GM10248 (cell line): ENCODE measurements around the gene IRF2BP2.

Experiments used
- CTCF ChIA-PET: fragments of 300-600 bp; sonication (Branson Sonifier 250); formaldehyde crosslinking; extraction: SDS; loops from one replicate; lab custom pipeline; 2021; ENCODE audit warnings: antibody characterized with exemption; lab: Yijun Ruan, JAX
- POLR2A ChIA-PET: fragments of 350-650 bp; sonication (Branson Sonifier 250); formaldehyde crosslinking; extraction: SDS; loops from one replicate; lab custom pipeline; 2020; ENCODE audit warnings: antibody characterized with exemption; lab: Yijun Ruan, JAX
- DNase-seq: peaks from one replicate; pipeline ENCODE4 v3.0.0; 2012; ENCODE audit errors: extremely low spot score
- TF ChIP-seq, protein P1 (sequence below): IDR thresholded peaks from 2 replicates; pipeline ENCODE4 v1.5.1; 2012; ENCODE audit warnings: mild to moderate bottlenecking, low read depth; ENCODE audit errors: extremely low read depth, missing control alignments, control extremely low read depth

IRF2BP2 gene

DNA sequence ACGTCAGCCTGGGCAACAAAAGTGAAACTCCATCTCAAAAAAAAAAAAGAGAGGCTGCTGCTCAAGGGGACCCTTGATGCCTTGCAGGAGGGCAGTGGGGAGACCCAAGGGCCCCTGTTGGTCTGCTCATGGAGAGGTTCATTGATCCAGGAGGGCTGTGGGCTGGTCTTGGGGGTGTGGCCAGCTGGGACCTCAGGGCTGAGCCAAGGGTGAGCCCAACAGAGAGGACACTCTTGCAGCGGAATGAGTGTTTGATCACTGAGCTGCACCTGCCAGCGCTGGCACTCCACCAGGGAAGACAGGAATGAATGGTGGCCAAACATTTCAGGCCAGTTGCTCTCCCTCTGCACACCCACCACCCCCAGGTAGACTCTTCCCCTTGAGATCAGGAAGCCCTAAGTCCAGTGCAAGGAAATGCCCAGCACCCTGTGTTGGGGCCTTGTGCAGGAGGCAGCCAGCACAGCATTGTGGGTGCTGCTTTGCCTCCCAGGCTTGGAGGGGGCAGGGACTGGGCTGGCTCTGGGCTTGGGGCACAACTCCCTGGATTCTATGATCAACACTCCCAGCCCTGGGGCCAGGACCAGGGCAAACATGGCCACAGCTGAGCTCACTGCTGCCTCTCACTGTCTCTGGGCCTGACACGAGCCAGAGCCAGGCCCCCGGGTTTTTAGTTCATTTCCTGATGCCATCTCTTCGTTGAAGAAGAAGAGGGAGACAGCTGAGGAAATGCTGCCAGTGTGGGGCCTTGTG is 50.7 kb downstream of the IRF2BP2 start:
- POLR2A ChIA-PET = interaction anchor here (0.7 kb wide), 1 partner anchor 72 kb away, joined by 3 read pairs; no protein-coding TSS in a partner anchor
- TF ChIP-seq, protein P1, sequence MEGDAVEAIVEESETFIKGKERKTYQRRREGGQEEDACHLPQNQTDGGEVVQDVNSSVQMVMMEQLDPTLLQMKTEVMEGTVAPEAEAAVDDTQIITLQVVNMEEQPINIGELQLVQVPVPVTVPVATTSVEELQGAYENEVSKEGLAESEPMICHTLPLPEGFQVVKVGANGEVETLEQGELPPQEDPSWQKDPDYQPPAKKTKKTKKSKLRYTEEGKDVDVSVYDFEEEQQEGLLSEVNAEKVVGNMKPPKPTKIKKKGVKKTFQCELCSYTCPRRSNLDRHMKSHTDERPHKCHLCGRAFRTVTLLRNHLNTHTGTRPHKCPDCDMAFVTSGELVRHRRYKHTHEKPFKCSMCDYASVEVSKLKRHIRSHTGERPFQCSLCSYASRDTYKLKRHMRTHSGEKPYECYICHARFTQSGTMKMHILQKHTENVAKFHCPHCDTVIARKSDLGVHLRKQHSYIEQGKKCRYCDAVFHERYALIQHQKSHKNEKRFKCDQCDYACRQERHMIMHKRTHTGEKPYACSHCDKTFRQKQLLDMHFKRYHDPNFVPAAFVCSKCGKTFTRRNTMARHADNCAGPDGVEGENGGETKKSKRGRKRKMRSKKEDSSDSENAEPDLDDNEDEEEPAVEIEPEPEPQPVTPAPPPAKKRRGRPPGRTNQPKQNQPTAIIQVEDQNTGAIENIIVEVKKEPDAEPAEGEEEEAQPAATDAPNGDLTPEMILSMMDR = no peak
- CTCF ChIA-PET = interaction anchor here (1.1 to 1.5 kb wide), 3 partner anchors 15 to 524 kb away, joined by 3 to 6 read pairs (median 5); no protein-coding TSS in a partner anchor
- DNase-seq = no peak

DNA sequence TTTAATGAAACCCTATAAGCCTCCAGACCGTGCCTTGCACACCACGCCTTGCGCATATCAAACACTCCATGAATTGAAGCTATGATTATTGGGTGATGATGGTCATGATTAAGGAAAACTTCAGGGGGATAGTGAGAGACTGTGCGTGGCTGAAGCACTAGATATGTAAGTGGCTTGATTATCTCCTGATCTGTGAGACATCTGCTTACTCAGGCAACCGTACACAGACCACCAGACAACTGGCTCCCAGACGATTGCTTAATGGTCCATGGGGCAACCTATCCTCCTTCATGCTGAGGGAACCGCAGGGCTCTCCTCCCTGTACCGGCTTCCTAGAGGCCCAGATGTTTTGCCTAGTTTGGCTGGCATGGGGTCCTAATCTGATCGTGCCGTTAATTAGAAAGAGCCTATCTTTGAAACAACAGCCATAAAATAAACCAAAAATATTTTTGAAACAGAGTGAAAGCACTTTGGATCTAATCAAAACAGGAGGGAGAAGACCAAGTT is 51.6 kb downstream of the IRF2BP2 start:
- POLR2A ChIA-PET = interaction anchor here (0.7 kb wide), 1 partner anchor 71 kb away, joined by 3 read pairs; no protein-coding TSS in a partner anchor
- CTCF ChIA-PET = interaction anchor here (1.1 kb wide), 1 partner anchor 525 kb away, joined by 3 read pairs; no protein-coding TSS in a partner anchor
- TF ChIP-seq, protein P1 = no peak
- DNase-seq = no peak

DNA sequence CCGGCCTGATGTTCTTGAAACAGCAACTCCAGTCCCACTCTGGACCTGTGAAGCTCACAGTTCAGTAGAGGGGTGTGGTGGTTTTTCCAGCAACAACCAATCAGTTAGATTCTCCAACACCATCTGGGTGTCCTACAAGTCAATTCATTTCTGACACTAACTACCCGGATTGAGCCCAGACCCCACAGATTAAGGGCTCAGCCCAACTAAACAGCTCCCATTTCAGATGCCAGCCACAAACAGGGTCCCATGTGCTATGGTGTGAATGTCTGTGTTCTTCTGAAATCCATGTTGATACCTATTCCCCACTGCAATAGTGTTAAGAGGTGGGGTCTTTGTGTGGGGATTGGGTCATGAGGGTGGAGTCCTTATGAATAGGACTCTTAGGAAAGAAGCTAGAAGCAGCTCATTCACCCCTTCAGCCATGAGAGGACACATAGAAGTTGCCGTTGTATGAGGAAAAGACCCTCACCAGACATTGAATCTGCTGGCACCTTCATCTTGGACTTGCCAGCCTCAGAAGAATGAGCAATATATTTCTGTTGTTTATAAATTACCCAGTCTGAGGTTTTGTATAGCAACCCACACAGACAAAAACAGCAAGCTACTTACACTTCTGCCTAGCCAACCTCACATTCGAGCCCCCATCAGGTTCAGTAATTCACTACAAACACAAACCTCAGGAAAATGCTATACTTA is 53.6 kb downstream of the IRF2BP2 start:
- TF ChIP-seq, protein P1 = no peak
- POLR2A ChIA-PET = no interaction called here
- CTCF ChIA-PET = no interaction called here
- no peak for DNase-seq

DNA sequence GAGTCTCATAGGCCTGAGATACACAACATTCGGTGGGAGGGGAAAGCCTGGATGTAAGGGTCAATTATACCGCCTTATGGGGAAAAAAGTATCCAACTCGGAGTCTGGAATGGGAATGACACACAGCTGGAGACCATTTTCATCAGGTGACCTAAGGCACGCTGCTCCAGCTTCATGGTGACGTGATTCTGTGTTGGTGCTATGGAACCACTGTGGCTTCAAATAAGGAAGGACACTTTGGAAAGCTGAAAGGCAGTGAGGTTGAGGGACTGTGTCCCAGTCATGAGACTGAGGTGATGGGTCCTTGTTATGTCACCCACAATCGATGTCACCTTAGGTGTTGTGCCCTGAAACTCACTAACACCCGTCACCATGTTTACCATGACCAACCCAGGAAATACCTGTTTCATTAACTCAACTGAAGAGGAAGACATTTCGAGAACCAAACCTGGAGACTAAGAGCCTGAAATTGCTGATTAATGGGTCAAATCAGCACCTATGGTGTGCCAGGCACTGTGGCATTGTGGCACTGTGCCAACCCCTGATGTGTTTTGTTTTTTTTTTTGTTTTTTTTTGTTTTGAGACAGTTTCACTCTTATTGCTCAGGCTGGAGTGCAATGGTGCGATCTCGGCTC is 54.5 kb downstream of the IRF2BP2 start:
- POLR2A ChIA-PET = interaction anchor here (0.5 kb wide), 1 partner anchor 45 kb away, joined by 5 read pairs; no protein-coding TSS in a partner anchor
- TF ChIP-seq, protein P1 = no peak
- DNase-seq = no peak
- CTCF ChIA-PET = interaction anchor here (1.4 kb wide), 1 partner anchor 69 kb away, joined by 3 read pairs; no protein-coding TSS in a partner anchor

GRCh38 chr1:234554698-234555311 is 55.2 kb downstream of the IRF2BP2 start:
- DNase-seq = no peak
- TF ChIP-seq, protein P1 = no peak
- POLR2A ChIA-PET = interaction anchor here (0.5 kb wide), 1 partner anchor 45 kb away, joined by 5 read pairs; no protein-coding TSS in a partner anchor
- CTCF ChIA-PET = interaction anchor here (1.4 to 1.6 kb wide), 2 partner anchors 17 to 68 kb away, joined by 3 to 6 read pairs; no protein-coding TSS in a partner anchor
